NCI-H1930 (cell line): Measurements from ENCODE around the gene CPNE9.

Experiments
- DNase-seq, 2 experiments: peaks; one replicate each; lab custom pipeline; 2025; lab: John Stamatoyannopoulos, UW

Gene CPNE9

DNA sequence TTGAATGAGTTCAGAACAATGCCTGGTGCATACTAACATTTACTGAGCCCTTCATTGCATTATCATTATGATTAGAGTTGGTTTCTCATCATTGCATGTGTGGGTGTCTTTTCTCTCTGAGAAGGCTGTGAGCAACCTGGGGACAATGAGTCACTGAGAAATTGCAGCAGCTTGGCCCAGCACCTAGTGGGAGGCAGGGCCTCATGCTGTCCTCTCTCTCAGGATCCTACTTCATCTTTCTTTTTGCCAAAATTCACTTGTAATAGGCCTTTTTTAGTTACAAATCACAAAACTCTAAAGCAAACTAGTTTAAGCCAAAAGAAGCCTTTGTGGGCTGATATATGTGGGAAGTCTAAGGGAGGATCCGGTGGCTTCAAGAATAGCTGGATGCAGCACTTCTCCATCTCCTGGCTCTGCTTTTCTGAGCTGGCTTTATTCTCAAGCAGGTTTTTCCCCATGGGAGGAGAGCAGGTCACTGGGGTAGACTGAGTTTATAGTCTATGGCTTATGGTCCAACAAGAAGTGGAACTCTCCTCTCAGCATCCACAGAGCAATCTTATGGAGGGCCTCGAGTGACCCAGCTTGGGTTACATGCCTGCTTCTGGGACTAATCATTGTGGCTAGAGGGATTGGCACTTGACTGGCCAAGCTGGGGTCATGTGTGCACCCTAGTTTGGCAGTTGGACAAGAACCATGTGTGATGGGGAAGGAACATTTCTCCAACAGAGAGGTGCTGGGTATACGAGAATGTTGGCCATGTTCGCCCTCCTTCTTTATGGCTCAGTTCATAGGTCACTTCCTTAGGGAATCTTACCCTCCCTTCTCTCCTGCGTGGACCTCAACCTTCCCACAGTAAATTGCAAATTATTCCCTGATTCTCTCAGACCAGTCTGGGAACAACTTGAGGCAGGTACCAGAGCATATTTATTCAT lies 74.8 kb downstream of the CPNE9 start:
- DNase-seq, result no peak

DNA sequence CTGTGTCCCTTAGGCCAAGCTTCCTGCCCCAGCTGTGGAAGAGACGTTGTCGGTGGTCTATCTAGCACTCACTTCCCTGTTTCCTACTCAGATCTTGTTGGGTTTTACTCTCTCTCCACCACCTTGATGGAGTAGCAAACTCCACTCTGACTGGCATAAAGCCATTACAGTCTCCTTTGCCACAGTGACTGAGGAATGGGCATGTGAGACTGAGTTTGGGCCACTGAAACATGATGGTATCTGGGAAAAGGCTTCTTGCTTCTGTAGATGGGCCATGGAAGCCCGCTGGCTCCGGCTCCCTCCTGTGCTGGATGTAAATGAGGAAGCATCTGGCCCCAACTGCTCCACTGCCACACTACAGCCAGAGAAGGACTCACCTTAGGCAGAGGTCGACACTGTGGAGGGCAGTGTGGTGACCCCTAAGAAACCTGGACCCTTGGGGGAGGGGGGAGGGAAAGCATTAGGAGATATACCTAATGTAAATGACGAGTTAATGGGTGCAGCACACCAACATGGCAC lies 75.5 kb downstream of the CPNE9 start:
- DNase-seq, result no peak
